CD4-positive, alpha-beta memory T cell (primary cell): ENCODE measurements around the gene STXBP6. TPM values are rescaled to one million over a fixed set of nuclear protein-coding genes. Genes with fewer than 3 reads are reported as not detected.
"Not testable (repeated sequence)": the region's sequence is repeated elsewhere in the genome, so short reads cannot be mapped to it uniquely, and the experiment has no call there.

Source experiments
- CTCF ChIA-PET: fragments of 350-600 bp; sonication (Branson Sonifier 250); formaldehyde crosslinking; loops from one replicate; lab custom pipeline; 2021; ENCODE audit warnings: inconsistent platforms; ENCODE audit not compliant: partially characterized antibody; lab: Charles Lee
- POLR2A ChIA-PET: fragments of 350-600 bp; sonication (Branson Sonifier 250); formaldehyde crosslinking; loops from one replicate; lab custom pipeline; 2021; ENCODE audit not compliant: partially characterized antibody; lab: Charles Lee
- DNase-seq, 5 donors: peaks; one replicate each; pipeline versions ENCODE4 v3.0.0 to v3.0.0-alpha.2; 2020 to 2022; ENCODE audit warnings: mixed read lengths in 1 of 5
- H3K27ac ChIP-seq: one replicate; pipeline ENCODE4 v1.7.0; 2013; ENCODE audit warnings: low read depth, low read length
- H3K27me3 ChIP-seq: 2 replicates; pipeline ENCODE4 v1.7.0; 2013; ENCODE audit warnings: mild to moderate bottlenecking, low read length, moderate library complexity; ENCODE audit not compliant: insufficient read depth
- H3K36me3 ChIP-seq: 2 replicates; pipeline ENCODE4 v1.7.0; 2013; ENCODE audit warnings: mild to moderate bottlenecking, low read length, moderate library complexity; ENCODE audit not compliant: insufficient read depth
- H3K4me1 ChIP-seq: 2 replicates; pipeline ENCODE4 v1.7.0; 2013; ENCODE audit warnings: mild to moderate bottlenecking, low read length, moderate library complexity; ENCODE audit not compliant: insufficient read depth
- H3K4me3 ChIP-seq, 2 donors: one replicate each; pipeline ENCODE4 v1.7.0; 2013; ENCODE audit warnings: low read length in 2 of 2, mild to moderate bottlenecking in 1 of 2
- H3K9me3 ChIP-seq, 2 donors: one replicate each; pipeline ENCODE4 v1.7.0; 2013; ENCODE audit warnings: low read length in 2 of 2, control low read depth in 1 of 2; ENCODE audit not compliant: control insufficient read depth in 1 of 2
- H3K27ac Mint-ChIP-seq, 7 donors: one replicate each; pipeline ENCODE4 v1.8.0; 2020 to 2021; ENCODE audit warnings: mixed read lengths in 7 of 7, mild to moderate bottlenecking in 6 of 7, inconsistent platforms in 3 of 7, moderate library complexity in 3 of 7
- H3K27me3 Mint-ChIP-seq, 2 donors: one replicate each; pipeline ENCODE4 v1.8.0; 2020 to 2021; ENCODE audit warnings: mixed read lengths in 2 of 2
- H3K36me3 Mint-ChIP-seq, 2 donors: one replicate each; pipeline ENCODE4 v1.8.0; 2020 to 2021; ENCODE audit warnings: mixed read lengths in 2 of 2, inconsistent platforms in 1 of 2, mild to moderate bottlenecking in 1 of 2
- H3K4me1 Mint-ChIP-seq, 4 donors: one replicate each; pipeline ENCODE4 v1.8.0; 2020 to 2021; ENCODE audit warnings: mixed read lengths in 4 of 4, mild to moderate bottlenecking in 1 of 4
- H3K4me3 Mint-ChIP-seq, 8 donors: one replicate each; pipeline ENCODE4 v1.8.0; 2020 to 2021; ENCODE audit warnings: mixed read lengths in 8 of 8, mild to moderate bottlenecking in 7 of 8, moderate library complexity in 6 of 8, inconsistent platforms in 3 of 8
- H3K9me3 Mint-ChIP-seq, 8 donors: one replicate each; pipeline ENCODE4 v1.8.0; 2020 to 2021; ENCODE audit warnings: mixed read lengths in 8 of 8, mild to moderate bottlenecking in 5 of 8, inconsistent platforms in 3 of 8, moderate library complexity in 1 of 8
- intact Hi-C: fragments of 100-400 bp; cut with micrococcal nuclease; formaldehyde crosslinking; loops from one replicate; pipeline ENCODE4 v1.15.1; 2023
- polyA plus RNA-seq, 2 donors: library from polyadenylated mRNA; unstranded; fragments of 300-500 nt; fragmentation: Illumina TruSeq; gene quantifications; one replicate each; pipeline ENCODE4 v1.2.3, GENCODE V29; 2021
- total RNA-seq, 2 experiments: library from RNA; stranded (reverse); gene quantifications; one replicate each; pipeline ENCODE4 v1.2.3, GENCODE V29; 2021

Gene STXBP6
- total and polyA plus RNA-seq, 4 experiments from 2014 or later = not detected

- Mint-ChIP-seq H3K9me3 (peaks cover 0 to 3% (median 0%) of the 10 kb centered on the region in 8 donors), H3K27ac (no peak overlapping the region), H3K27me3 (peaks cover 11 to 18% of the 10 kb centered on the region in 2 donors), H3K4me3 (no peak overlapping the region), H3K36me3 (no peaks in the 10 kb centered on the region), H3K4me1 (no peaks in the 10 kb centered on the region)
- H3K27me3 ChIP-seq = no peaks in the 10 kb centered on the region
- intact Hi-C loops = no loop called here
- DNase-seq = no peak
- H3K4me1 ChIP-seq = no peaks in the 10 kb centered on the region
- H3K36me3 ChIP-seq = no peaks in the 10 kb centered on the region
- CTCF ChIA-PET = no interaction called here
- H3K9me3 ChIP-seq = no peaks in the 10 kb centered on the region
- H3K4me3 ChIP-seq = no peak overlapping the region
- H3K27ac ChIP-seq = no peak overlapping the region
- POLR2A ChIA-PET = no interaction called here
These were observed 241.5 kb downstream of the STXBP6 start for GRCh38 chr14:24808412-24808811.

GRCh38 chr14:24806061-24806678 is 243.8 kb downstream of the STXBP6 start:
- Mint-ChIP-seq H3K4me3 (no peak overlapping the region), H3K36me3 (no peaks in the 10 kb centered on the region), H3K9me3 (peaks cover 0 to 3% (median 0%) of the 10 kb centered on the region in 8 donors), H3K4me1 (no peaks in the 10 kb centered on the region), H3K27ac (no peak overlapping the region), H3K27me3 (peaks cover 8 to 14% of the 10 kb centered on the region in 2 donors)
- H3K4me1 ChIP-seq = no peaks in the 10 kb centered on the region
- no peaks in the 10 kb centered on the region for H3K27me3 ChIP-seq
- no peaks in the 10 kb centered on the region for H3K9me3 ChIP-seq
- no peak overlapping the region for H3K4me3 ChIP-seq
- DNase-seq = peak in 1 of 5 donors; percentile 2
- no peaks in the 10 kb centered on the region for H3K36me3 ChIP-seq
- intact Hi-C loops = no loop called here
- POLR2A ChIA-PET = no interaction called here
- H3K27ac ChIP-seq = no peak overlapping the region
- CTCF ChIA-PET = no interaction called here

GRCh38 chr14:24804552-24805212 is 245.3 kb downstream of the STXBP6 start:
- H3K27me3 Mint-ChIP-seq = peaks cover 6 to 15% of the 10 kb centered on the region in 2 donors
- intact Hi-C loops = no loop called here
- POLR2A ChIA-PET = no interaction called here

GRCh38 chr14:24803933-24804494 is 245.9 kb downstream of the STXBP6 start:
- no peaks in the 10 kb centered on the region for H3K36me3 Mint-ChIP-seq
- intact Hi-C loops = no loop called here

More at GRCh38 chr14:24804552-24805212, 245.3 kb downstream of the STXBP6 start:
- H3K27ac Mint-ChIP-seq = no peak overlapping the region
- DNase-seq = no peak
- no peaks in the 10 kb centered on the region for H3K36me3 Mint-ChIP-seq
- no peaks in the 10 kb centered on the region for H3K4me1 Mint-ChIP-seq
- no peaks in the 10 kb centered on the region for H3K9me3 ChIP-seq
- CTCF ChIA-PET = no interaction called here
- H3K36me3 ChIP-seq = no peaks in the 10 kb centered on the region
- no peak overlapping the region for H3K4me3 Mint-ChIP-seq
- no peaks in the 10 kb centered on the region for H3K27me3 ChIP-seq
- H3K9me3 Mint-ChIP-seq = peaks cover 0 to 3% (median 0%) of the 10 kb centered on the region in 8 donors
- no peak overlapping the region for H3K4me3 ChIP-seq
- no peak overlapping the region for H3K27ac ChIP-seq
- no peaks in the 10 kb centered on the region for H3K4me1 ChIP-seq

GRCh38 chr14:24803426-24803825 is 246.5 kb downstream of the STXBP6 start:
- H3K36me3 ChIP-seq, H3K4me3 Mint-ChIP-seq, H3K27ac ChIP-seq, H3K4me3 ChIP-seq, DNase-seq, H3K27me3 ChIP-seq, intact Hi-C loops, H3K4me1 ChIP-seq, H3K4me1 Mint-ChIP-seq, H3K9me3 ChIP-seq, H3K27ac Mint-ChIP-seq, H3K36me3 Mint-ChIP-seq, CTCF ChIA-PET, H3K9me3 Mint-ChIP-seq, POLR2A ChIA-PET: not testable (repeated sequence)
- H3K27me3 Mint-ChIP-seq = peaks cover 3 to 14% of the 10 kb centered on the region in 2 donors

More at GRCh38 chr14:24803933-24804494, 245.9 kb downstream of the STXBP6 start:
- Mint-ChIP-seq H3K9me3 (peaks cover 0 to 1% (median 0%) of the 10 kb centered on the region in 8 donors), H3K27me3 (peaks cover 4 to 17% of the 10 kb centered on the region in 2 donors), H3K4me3 (no peak overlapping the region), H3K4me1 (no peaks in the 10 kb centered on the region), H3K27ac (no peak overlapping the region)
- Histone ChIP-seq H3K27me3 (no peaks in the 10 kb centered on the region), H3K9me3 (no peaks in the 10 kb centered on the region), H3K4me1 (no peaks in the 10 kb centered on the region), H3K4me3 (no peak overlapping the region), H3K27ac (no peak overlapping the region), H3K36me3 (no peaks in the 10 kb centered on the region)
- ChIA-PET POLR2A (no interaction called here), CTCF (no interaction called here)
- no peak for DNase-seq

- no peak overlapping the region for H3K27ac Mint-ChIP-seq
- POLR2A ChIA-PET = no interaction called here
- intact Hi-C loops = no loop called here
These were observed 247.7 kb downstream of the STXBP6 start for GRCh38 chr14:24802236-24802635.

GRCh38 chr14:24801024-24801423 is 248.9 kb downstream of the STXBP6 start:
- Mint-ChIP-seq H3K4me1 (no peaks in the 10 kb centered on the region), H3K36me3 (no peaks in the 10 kb centered on the region), H3K9me3 (peaks cover 0 to 2% (median 0%) of the 10 kb centered on the region in 8 donors), H3K27ac (no peak overlapping the region), H3K27me3 (peaks cover 4 to 10% of the 10 kb centered on the region in 2 donors), H3K4me3 (no peak overlapping the region)
- H3K9me3 ChIP-seq = no peaks in the 10 kb centered on the region
- intact Hi-C loops = no loop called here
- ChIA-PET POLR2A (no interaction called here), CTCF (interaction anchor here (1.4 kb wide), 1 partner anchor 22 kb away, joined by 3 read pairs; no protein-coding TSS in a partner anchor)
- no peak for DNase-seq
- H3K36me3 ChIP-seq = no peaks in the 10 kb centered on the region
- H3K4me3 ChIP-seq = no peak overlapping the region
- H3K27me3 ChIP-seq = no peaks in the 10 kb centered on the region
- H3K27ac ChIP-seq = no peak overlapping the region
- no peaks in the 10 kb centered on the region for H3K4me1 ChIP-seq

More at GRCh38 chr14:24802236-24802635, 247.7 kb downstream of the STXBP6 start:
- no peak for DNase-seq
- Histone ChIP-seq H3K36me3 (no peaks in the 10 kb centered on the region), H3K4me1 (no peaks in the 10 kb centered on the region), H3K27ac (no peak overlapping the region), H3K9me3 (no peaks in the 10 kb centered on the region), H3K4me3 (no peak overlapping the region), H3K27me3 (no peaks in the 10 kb centered on the region)
- no peak overlapping the region for H3K4me3 Mint-ChIP-seq
- no peaks in the 10 kb centered on the region for H3K4me1 Mint-ChIP-seq
- H3K27me3 Mint-ChIP-seq = peaks cover 5 to 12% of the 10 kb centered on the region in 2 donors
- H3K36me3 Mint-ChIP-seq = no peaks in the 10 kb centered on the region
- CTCF ChIA-PET = no interaction called here
- H3K9me3 Mint-ChIP-seq = no peaks in the 10 kb centered on the region
